ENCODE data around the gene KLC3.
A peak's percentile ranks its signal among the peaks of the same experiment; 100 is the strongest.

Gene KLC3

DNA sequence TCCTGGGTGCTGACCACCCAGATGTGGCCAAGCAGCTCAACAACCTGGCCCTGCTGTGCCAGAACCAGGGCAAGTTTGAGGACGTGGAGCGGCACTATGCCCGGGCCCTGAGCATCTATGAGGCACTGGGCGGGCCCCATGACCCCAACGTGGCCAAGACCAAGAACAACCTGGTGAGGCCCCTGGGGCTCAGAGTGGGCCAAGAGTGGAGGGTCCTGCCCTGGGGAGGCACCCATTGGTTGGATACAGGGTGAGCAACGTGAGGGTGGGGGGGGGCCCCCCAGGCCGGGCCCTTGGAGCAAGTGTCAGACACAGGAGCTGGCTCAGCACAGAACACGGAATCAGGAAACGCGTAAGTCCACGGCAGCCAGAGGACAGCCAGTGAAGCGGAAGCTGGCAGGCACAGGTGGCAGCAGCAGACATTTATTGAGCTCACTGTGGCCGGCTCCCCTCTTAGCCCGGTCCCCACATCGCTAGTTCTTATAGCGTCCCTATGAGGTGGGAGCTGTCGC, 8.9 kb downstream of the KLC3 start:
- DNase-seq = no peak

- DNase-seq = no peak
Measured at GRCh38 chr19:45350477-45351058, 10.0 kb downstream of the KLC3 start.

- no peak for DNase-seq
Measured at GRCh38 chr19:45351401-45351952, 10.9 kb downstream of the KLC3 start.

- no peak for DNase-seq
Measured at GRCh38 chr19:45352062-45352461, 11.5 kb downstream of the KLC3 start.

- DNase-seq = no peak
Measured at GRCh38 chr19:45352471-45352870, 11.9 kb downstream of the KLC3 start.

GRCh38 chr19:45352914-45353796, 12.6 kb downstream of the KLC3 start:
- DNase-seq = no peak

- no peak for DNase-seq
Measured at GRCh38 chr19:45354241-45354842, 13.8 kb downstream of the KLC3 start.

GRCh38 chr19:45355402-45355801, 14.9 kb downstream of the KLC3 start:
- DNase-seq = no peak

- no peak for DNase-seq
Measured at GRCh38 chr19:45355910-45356309, 15.4 kb downstream of the KLC3 start.

DNA sequence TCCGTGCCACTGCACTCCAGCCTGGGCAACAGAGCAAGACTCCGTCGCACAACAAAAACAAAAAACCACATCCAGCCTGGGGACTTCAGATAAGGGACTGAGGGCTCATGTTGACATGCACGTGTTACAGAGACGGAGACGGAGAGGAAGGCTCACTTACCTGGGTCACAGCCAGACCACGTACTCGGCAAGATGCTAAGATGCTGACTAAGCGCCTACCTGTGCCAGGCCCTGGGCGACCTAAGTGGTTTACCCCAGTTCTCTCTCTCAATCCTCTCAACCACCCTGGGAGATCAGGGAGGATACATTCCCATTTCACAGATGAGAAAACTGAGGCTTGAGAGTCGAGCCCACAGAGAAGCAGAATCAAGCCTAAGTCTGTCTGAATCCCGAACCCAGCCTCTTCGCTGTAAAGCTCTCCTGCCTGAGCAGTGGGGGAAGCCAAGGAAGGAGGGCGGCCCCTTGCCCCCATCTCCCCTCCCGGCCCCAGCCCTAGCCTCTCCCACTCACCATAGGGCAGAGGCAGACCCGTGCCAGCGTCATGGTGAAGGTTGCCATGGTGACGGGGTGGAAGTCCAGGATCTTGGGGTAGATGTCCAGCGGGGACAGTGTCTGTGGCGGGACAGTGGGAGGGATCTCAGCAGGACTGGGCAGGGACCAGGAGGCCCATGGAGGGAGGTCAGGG, 16.4 kb downstream of the KLC3 start:
- DNase-seq = no peak

- DNase-seq = no peak
Measured at GRCh38 chr19:45357445-45357783, 16.9 kb downstream of the KLC3 start.

DNA sequence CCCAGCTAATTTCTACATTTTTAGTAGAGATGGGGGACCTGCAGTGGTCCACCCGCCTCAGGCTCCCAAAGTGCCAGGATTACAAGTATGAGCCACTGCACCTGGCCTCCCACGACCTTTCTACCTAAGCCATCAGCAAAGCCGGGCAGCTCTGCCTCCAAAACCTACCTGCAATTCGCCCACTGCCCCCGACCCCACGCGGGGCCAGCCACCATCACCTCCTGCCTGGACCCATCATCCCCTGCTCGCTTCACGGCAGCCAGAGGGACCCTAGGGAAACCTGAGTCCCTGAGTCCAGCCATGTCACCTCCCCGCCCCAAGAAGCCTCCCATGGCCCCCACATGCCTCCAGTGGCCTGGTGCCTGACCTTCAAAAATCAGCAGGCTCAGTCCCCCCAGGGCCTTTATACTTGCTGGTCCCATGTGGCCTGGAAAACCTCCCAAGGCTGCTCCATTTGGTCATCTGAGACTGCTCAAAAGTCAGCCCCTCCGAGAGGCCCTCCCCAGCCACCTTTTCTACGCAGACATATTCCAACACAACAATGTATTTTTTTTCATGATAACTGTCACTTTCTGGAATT, 17.8 kb downstream of the KLC3 start:
- DNase-seq = no peak

- DNase-seq = no peak
Measured at GRCh38 chr19:45361608-45362007, 21.1 kb downstream of the KLC3 start.

- no peak for DNase-seq
Measured at GRCh38 chr19:45362291-45362690, 21.7 kb downstream of the KLC3 start.

GRCh38 chr19:45363861-45364459, 23.4 kb downstream of the KLC3 start:
- DNase-seq = no peak

- DNase-seq = no peak
Measured at GRCh38 chr19:45364696-45365095, 24.1 kb downstream of the KLC3 start.

DNA sequence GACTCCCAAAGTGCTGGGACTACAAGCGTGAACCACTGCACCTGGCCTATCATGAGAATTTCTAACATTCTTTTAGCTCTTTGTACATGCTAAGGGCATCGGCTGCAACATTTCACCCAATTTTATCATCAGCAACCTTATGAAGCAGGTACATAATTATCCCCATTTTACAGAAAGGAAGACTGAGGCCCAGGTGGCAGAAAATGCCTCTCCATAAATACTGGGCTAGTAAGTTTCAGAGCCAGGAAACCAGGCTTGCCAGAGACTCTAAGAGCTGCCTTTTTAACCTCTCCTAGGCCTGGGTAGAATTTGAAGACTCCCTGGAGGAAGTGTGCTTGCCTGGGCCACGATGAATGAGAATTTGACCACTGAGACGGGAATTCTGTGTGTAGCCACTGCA, 27.6 kb downstream of the KLC3 start:
- DNase-seq = no peak

GRCh38 chr19:45368737-45369340, 28.3 kb downstream of the KLC3 start:
- DNase-seq = no peak

GRCh38 chr19:45370410-45371204, 30.1 kb downstream of the KLC3 start, which contains the start of gene ERCC2:
Gene ERCC2, minus strand, starts transcription at chr19:45370573. Its CDS starts 33 bp downstream, at chr19:45370540.
- DNase-seq = peak; percentile 98

- peak; percentile 33 for DNase-seq
Measured at GRCh38 chr19:45376045-45376724, 35.6 kb downstream of the KLC3 start.
